Loucy (cell line): Measurements from ENCODE around the gene ADAM11.
"Not testable (repeated sequence)": the region's sequence is repeated elsewhere in the genome, so short reads cannot be mapped to it uniquely, and the experiment has no call there.

Source experiments
- EZH2phosphoT487 ChIP-seq: fragments of 200-600 bp; IDR thresholded peaks from 2 replicates; pipeline ENCODE4 v1.6.1; 2018; ENCODE audit warnings: antibody characterized with exemption, mild to moderate bottlenecking, moderate library complexity, borderline replicate concordance
- TF ChIP-seq, protein P1 (sequence below): fragments of 200-600 bp; sonication (generic); conservative IDR thresholded peaks from 2 replicates; pipeline ENCODE4 v1.5.1; 2014; ENCODE audit warnings: mild to moderate bottlenecking, antibody characterized with exemption, low read length

DNA sequence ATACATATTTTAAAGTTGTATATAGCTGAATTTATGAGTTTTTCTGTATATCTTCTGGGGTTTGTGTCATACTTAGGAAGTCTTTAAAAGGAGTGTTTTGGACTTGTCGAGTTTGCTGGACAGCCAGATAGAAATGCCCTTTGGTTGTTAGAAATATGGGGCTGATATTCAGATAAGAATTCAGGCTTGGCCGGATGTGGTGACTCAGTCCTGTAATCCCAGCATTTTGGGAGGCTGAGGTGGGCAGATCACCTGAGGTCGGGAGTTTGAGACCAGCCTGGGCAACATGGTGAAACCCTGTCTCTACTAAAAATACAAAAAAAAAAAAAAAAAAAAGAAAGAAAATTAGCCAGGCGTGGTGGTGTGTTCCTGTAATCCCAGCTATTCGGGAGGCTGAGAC lies 13.1 kb upstream of the ADAM11 start:
- TF ChIP-seq, protein P1, sequence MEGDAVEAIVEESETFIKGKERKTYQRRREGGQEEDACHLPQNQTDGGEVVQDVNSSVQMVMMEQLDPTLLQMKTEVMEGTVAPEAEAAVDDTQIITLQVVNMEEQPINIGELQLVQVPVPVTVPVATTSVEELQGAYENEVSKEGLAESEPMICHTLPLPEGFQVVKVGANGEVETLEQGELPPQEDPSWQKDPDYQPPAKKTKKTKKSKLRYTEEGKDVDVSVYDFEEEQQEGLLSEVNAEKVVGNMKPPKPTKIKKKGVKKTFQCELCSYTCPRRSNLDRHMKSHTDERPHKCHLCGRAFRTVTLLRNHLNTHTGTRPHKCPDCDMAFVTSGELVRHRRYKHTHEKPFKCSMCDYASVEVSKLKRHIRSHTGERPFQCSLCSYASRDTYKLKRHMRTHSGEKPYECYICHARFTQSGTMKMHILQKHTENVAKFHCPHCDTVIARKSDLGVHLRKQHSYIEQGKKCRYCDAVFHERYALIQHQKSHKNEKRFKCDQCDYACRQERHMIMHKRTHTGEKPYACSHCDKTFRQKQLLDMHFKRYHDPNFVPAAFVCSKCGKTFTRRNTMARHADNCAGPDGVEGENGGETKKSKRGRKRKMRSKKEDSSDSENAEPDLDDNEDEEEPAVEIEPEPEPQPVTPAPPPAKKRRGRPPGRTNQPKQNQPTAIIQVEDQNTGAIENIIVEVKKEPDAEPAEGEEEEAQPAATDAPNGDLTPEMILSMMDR = not testable (repeated sequence)
- not testable (repeated sequence) for TF ChIP-seq EZH2phosphoT487
